CD4-positive, alpha-beta memory T cell (primary cell): ENCODE measurements around the gene RIPOR3. TPM values are rescaled to one million over a fixed set of nuclear protein-coding genes. Genes with fewer than 3 reads are reported as not detected.

Experiments used
- CTCF ChIA-PET: fragments of 350-600 bp; sonication (Branson Sonifier 250); formaldehyde crosslinking; loops from one replicate; lab custom pipeline; 2021; ENCODE audit warnings: inconsistent platforms; ENCODE audit not compliant: partially characterized antibody; lab: Charles Lee
- POLR2A ChIA-PET: fragments of 350-600 bp; sonication (Branson Sonifier 250); formaldehyde crosslinking; loops from one replicate; lab custom pipeline; 2021; ENCODE audit not compliant: partially characterized antibody; lab: Charles Lee
- DNase-seq, 5 donors: peaks; one replicate each; pipeline versions ENCODE4 v3.0.0 to v3.0.0-alpha.2; 2020 to 2022; ENCODE audit warnings: mixed read lengths in 1 of 5
- H3K27ac ChIP-seq: one replicate; pipeline ENCODE4 v1.7.0; 2013; ENCODE audit warnings: low read depth, low read length
- H3K27me3 ChIP-seq: 2 replicates; pipeline ENCODE4 v1.7.0; 2013; ENCODE audit warnings: mild to moderate bottlenecking, low read length, moderate library complexity; ENCODE audit not compliant: insufficient read depth
- H3K36me3 ChIP-seq: 2 replicates; pipeline ENCODE4 v1.7.0; 2013; ENCODE audit warnings: mild to moderate bottlenecking, low read length, moderate library complexity; ENCODE audit not compliant: insufficient read depth
- H3K4me1 ChIP-seq: 2 replicates; pipeline ENCODE4 v1.7.0; 2013; ENCODE audit warnings: mild to moderate bottlenecking, low read length, moderate library complexity; ENCODE audit not compliant: insufficient read depth
- H3K4me3 ChIP-seq, 2 donors: one replicate each; pipeline ENCODE4 v1.7.0; 2013; ENCODE audit warnings: low read length in 2 of 2, mild to moderate bottlenecking in 1 of 2
- H3K9me3 ChIP-seq, 2 donors: one replicate each; pipeline ENCODE4 v1.7.0; 2013; ENCODE audit warnings: low read length in 2 of 2, control low read depth in 1 of 2; ENCODE audit not compliant: control insufficient read depth in 1 of 2
- H3K27ac Mint-ChIP-seq, 7 donors: one replicate each; pipeline ENCODE4 v1.8.0; 2020 to 2021; ENCODE audit warnings: mixed read lengths in 7 of 7, mild to moderate bottlenecking in 6 of 7, inconsistent platforms in 3 of 7, moderate library complexity in 3 of 7
- H3K27me3 Mint-ChIP-seq, 2 donors: one replicate each; pipeline ENCODE4 v1.8.0; 2020 to 2021; ENCODE audit warnings: mixed read lengths in 2 of 2
- H3K36me3 Mint-ChIP-seq, 2 donors: one replicate each; pipeline ENCODE4 v1.8.0; 2020 to 2021; ENCODE audit warnings: mixed read lengths in 2 of 2, inconsistent platforms in 1 of 2, mild to moderate bottlenecking in 1 of 2
- H3K4me1 Mint-ChIP-seq, 4 donors: one replicate each; pipeline ENCODE4 v1.8.0; 2020 to 2021; ENCODE audit warnings: mixed read lengths in 4 of 4, mild to moderate bottlenecking in 1 of 4
- H3K4me3 Mint-ChIP-seq, 8 donors: one replicate each; pipeline ENCODE4 v1.8.0; 2020 to 2021; ENCODE audit warnings: mixed read lengths in 8 of 8, mild to moderate bottlenecking in 7 of 8, moderate library complexity in 6 of 8, inconsistent platforms in 3 of 8
- H3K9me3 Mint-ChIP-seq, 8 donors: one replicate each; pipeline ENCODE4 v1.8.0; 2020 to 2021; ENCODE audit warnings: mixed read lengths in 8 of 8, mild to moderate bottlenecking in 5 of 8, inconsistent platforms in 3 of 8, moderate library complexity in 1 of 8
- intact Hi-C: fragments of 100-400 bp; cut with micrococcal nuclease; formaldehyde crosslinking; loops from one replicate; pipeline ENCODE4 v1.15.1; 2023
- polyA plus RNA-seq, 2 donors: library from polyadenylated mRNA; unstranded; fragments of 300-500 nt; fragmentation: Illumina TruSeq; gene quantifications; one replicate each; pipeline ENCODE4 v1.2.3, GENCODE V29; 2021
- total RNA-seq, 2 experiments: library from RNA; stranded (reverse); gene quantifications; one replicate each; pipeline ENCODE4 v1.2.3, GENCODE V29; 2021

The RIPOR3 gene
- total and polyA plus RNA-seq, 4 experiments from 2014 or later: 0.49 to 1.3 TPM; not detected in 2

DNA sequence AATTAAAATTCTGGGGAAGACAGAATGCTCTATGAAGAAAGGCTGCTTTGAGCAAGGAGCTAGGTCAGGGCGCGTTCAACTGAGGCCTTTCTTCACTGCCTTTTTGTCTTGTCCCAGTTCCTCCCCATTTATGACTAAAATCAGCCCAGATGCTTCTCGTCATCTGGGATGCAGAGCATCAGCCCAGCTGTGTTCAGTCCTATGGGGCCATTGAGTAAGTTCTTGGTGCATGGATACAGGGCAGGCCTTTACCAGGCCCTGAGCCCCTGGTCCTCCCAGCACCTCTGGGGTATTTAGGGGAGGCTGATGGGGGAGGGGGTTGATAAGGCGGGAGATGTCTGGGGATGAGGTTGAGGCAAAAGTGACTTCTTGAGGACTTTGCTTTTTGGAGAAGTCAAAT lies 125.5 kb downstream of the RIPOR3 start:
- peaks cover 48 to 87% (median 67%) of the 10 kb centered on the region in 4 donors for H3K4me1 Mint-ChIP-seq
- Histone ChIP-seq H3K27ac (no peak overlapping the region), H3K9me3 (no peaks in the 10 kb centered on the region), H3K27me3 (no peaks in the 10 kb centered on the region), H3K4me3 (no peak overlapping the region), H3K4me1 (peaks cover 43% of the 10 kb centered on the region), H3K36me3 (peaks cover 66% of the 10 kb centered on the region)
- H3K27me3 Mint-ChIP-seq: no peaks in the 10 kb centered on the region
- intact Hi-C loops: no loop called here
- H3K4me3 Mint-ChIP-seq: no peak overlapping the region
- H3K9me3 Mint-ChIP-seq: peaks cover 0 to 2% (median 0%) of the 10 kb centered on the region in 8 donors
- ChIA-PET CTCF (interaction anchor here (1.1 to 2.8 kb wide), 2 partner anchors 10 to 19 kb away, joined by 3 to 10 read pairs; no protein-coding TSS in a partner anchor), POLR2A (interaction anchor here (1.1 kb wide), 1 partner anchor 55 kb away, joined by 3 read pairs; the partner anchor contains the start of gene PTPN1)
- H3K27ac Mint-ChIP-seq: peak overlapping the region in 4 of 7 donors; percentile 53 to 72 (median 61)
- peaks cover 50 to 84% of the 10 kb centered on the region in 2 donors for H3K36me3 Mint-ChIP-seq
- no peak for DNase-seq

DNA sequence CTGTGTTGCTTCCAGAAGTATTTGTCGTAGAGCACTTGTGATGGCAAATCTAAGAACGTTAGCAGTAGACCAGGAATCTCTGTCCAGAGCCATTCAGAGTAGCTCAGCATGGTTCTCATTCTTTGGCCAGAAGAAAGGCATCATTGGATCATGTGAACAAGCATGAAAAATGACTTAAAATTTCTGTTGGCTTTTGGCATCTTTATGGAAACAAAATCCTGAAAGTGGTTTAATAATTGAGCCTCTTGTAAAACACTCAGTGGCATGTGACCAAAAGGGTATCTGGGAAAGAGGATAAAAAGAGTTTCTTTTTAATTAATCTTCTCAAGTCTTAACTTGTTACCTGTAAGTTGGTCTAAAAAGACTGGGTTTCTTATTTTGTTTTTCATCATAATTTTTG lies 126.0 kb downstream of the RIPOR3 start:
- Mint-ChIP-seq H3K27me3 (no peaks in the 10 kb centered on the region), H3K4me1 (peaks cover 46 to 87% (median 66%) of the 10 kb centered on the region in 4 donors), H3K9me3 (peaks cover 0 to 2% (median 0%) of the 10 kb centered on the region in 8 donors), H3K27ac (peak overlapping the region in 5 of 7 donors; percentile 12 to 72 (median 58)), H3K4me3 (no peak overlapping the region), H3K36me3 (peaks cover 50 to 81% of the 10 kb centered on the region in 2 donors)
- Histone ChIP-seq H3K4me3 (no peak overlapping the region), H3K27me3 (no peaks in the 10 kb centered on the region), H3K27ac (no peak overlapping the region), H3K9me3 (no peaks in the 10 kb centered on the region), H3K4me1 (peaks cover 41% of the 10 kb centered on the region), H3K36me3 (peaks cover 66% of the 10 kb centered on the region)
- intact Hi-C loops: no loop called here
- POLR2A ChIA-PET: interaction anchor here (1.1 kb wide), 1 partner anchor 55 kb away, joined by 3 read pairs; the partner anchor contains the start of gene PTPN1
- CTCF ChIA-PET: interaction anchor here (1.0 to 2.0 kb wide), 4 partner anchors 11 to 23 kb away, joined by 3 to 6 read pairs (median 3); no protein-coding TSS in a partner anchor
- DNase-seq: no peak

DNA sequence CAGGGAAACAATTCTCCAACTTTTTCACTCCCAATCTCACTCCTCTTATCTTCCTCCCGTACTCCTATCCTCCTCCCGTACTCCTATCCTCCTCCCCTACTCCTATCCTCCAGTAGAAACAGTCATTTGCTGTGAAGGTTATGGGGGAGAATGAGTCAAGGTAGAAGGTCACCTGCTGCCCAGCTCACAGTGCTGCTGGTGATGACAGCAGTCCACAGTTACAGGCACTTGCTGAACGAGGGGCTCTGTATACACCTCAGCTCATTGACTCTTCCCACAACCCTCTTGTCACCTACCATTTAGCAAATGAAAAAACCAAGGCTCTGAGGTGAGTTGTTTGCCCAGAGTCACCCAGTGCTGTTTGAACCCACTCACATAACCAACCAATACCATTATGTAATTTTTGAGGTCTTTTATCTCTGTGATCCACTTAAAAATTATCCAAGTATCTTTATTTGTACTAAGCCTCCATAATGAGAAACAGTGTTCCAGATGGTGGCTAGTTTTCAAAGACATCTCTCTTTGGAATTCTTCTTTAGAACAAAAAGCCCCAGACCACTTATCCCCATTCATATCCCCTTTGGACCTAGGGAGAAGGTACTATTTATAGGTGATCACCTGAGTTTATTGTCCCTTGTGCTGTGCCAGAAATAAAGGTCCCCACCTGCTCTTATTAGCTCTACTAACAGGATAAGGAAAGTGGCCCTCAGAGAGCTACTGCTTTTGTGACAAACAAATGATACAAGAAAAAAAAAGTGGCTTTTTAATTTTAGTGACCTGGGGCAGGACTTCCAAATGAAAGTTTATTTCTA lies 128.0 kb downstream of the RIPOR3 start:
- Histone ChIP-seq H3K4me1 (peaks cover 44% of the 10 kb centered on the region), H3K27me3 (no peaks in the 10 kb centered on the region), H3K4me3 (no peak overlapping the region), H3K36me3 (peaks cover 59% of the 10 kb centered on the region), H3K27ac (no peak overlapping the region), H3K9me3 (no peaks in the 10 kb centered on the region)
- no peak for DNase-seq
- Mint-ChIP-seq H3K27me3 (no peaks in the 10 kb centered on the region), H3K4me3 (no peak overlapping the region), H3K9me3 (no peaks in the 10 kb centered on the region), H3K36me3 (peaks cover 45 to 67% of the 10 kb centered on the region in 2 donors), H3K27ac (peak overlapping the region in 5 of 7 donors; percentile 14 to 77 (median 51)), H3K4me1 (peaks cover 41 to 86% (median 64%) of the 10 kb centered on the region in 4 donors)
- intact Hi-C loops: no loop called here
- CTCF ChIA-PET: interaction anchor here (1.1 to 3.4 kb wide), 4 partner anchors 13 to 58 kb away, joined by 3 to 13 read pairs (median 5); no protein-coding TSS in a partner anchor
- POLR2A ChIA-PET: interaction anchor here (0.5 to 1.6 kb wide), 3 partner anchors 40 to 372 kb away, joined by 3 to 7 read pairs (median 4); partner anchors contain the start of gene PTPN1

DNA sequence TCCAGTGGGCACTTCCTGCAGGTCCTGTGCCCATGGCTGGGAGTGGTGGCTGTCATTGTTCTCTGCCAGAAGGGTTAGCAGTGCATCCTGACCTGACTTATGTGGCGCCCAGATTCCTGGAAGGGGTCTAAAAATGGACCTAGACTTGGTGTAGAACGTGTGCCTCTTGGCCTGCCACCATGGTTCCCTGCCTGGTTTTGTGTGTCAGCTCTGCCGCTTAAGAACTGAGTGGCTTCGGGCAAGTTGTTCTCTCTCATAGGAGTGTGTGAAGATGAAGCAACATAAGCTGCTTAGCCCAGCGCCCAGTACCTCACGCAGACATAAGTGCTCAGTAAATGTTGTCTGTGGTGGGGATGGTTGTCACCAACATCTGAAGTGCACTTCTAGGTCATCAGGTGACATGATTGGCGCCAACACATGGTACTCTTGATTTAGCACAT lies 129.1 kb downstream of the RIPOR3 start:
- ChIA-PET CTCF (interaction anchor here (1.0 to 3.4 kb wide), 5 partner anchors 13 to 57 kb away, joined by 3 to 13 read pairs (median 4); no protein-coding TSS in a partner anchor), POLR2A (interaction anchor here (1.3 to 1.6 kb wide), 4 partner anchors 17 to 79 kb away, joined by 3 to 7 read pairs (median 5); partner anchors contain the start of gene PTPN1)
- H3K4me3 ChIP-seq: no peak overlapping the region
- H3K4me3 Mint-ChIP-seq: peak overlapping the region in 2 of 8 donors; percentile 17 to 20
- intact Hi-C loops: no loop called here
- no peak for DNase-seq
- H3K27ac Mint-ChIP-seq: peak overlapping the region in 6 of 7 donors; percentile 1 to 83 (median 58)
- peaks cover 39 to 82% (median 62%) of the 10 kb centered on the region in 4 donors for H3K4me1 Mint-ChIP-seq
- no peaks in the 10 kb centered on the region for H3K9me3 Mint-ChIP-seq
- H3K27ac ChIP-seq: no peak overlapping the region
- peaks cover 50% of the 10 kb centered on the region for H3K4me1 ChIP-seq
- no peaks in the 10 kb centered on the region for H3K27me3 ChIP-seq
- H3K36me3 ChIP-seq: peaks cover 48% of the 10 kb centered on the region
- H3K27me3 Mint-ChIP-seq: no peaks in the 10 kb centered on the region
- H3K9me3 ChIP-seq: no peaks in the 10 kb centered on the region
- peaks cover 38 to 60% of the 10 kb centered on the region in 2 donors for H3K36me3 Mint-ChIP-seq

DNA sequence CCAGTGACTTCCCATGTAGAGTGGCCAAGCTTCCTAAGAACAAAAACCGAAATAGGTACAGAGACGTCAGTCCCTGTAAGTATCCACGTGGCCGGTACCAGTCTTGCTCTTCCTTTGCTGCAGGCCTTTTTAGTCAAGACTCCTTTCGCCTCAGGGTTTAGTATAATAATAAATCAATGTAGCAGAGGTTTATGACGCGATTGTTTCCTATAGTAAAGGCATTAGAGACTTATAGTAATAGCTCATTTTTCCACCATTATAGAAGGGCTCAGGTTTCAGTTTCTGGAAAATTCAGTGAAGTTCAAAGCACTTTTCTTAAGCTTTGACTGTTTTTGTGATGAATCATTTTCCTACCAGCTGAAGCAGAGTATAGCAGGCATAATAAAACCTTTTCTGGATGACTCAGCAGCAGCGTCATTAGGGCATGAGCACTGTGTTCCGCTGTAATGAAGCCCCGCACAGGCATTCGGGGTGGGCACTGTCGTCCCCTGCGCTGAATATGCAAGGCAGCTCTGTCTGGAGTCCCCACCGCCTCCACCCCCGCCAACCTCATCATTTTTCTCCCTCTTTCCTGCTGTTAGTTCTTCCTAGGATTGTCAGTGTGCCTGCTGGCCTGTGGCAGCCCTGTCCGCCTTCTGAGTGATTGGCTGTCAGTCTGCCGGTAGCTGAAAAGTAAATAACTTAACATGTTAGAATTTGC lies 129.8 kb downstream of the RIPOR3 start:
- H3K4me3 Mint-ChIP-seq: peak overlapping the region in 4 of 8 donors; percentile 14 to 75 (median 52)

DNA sequence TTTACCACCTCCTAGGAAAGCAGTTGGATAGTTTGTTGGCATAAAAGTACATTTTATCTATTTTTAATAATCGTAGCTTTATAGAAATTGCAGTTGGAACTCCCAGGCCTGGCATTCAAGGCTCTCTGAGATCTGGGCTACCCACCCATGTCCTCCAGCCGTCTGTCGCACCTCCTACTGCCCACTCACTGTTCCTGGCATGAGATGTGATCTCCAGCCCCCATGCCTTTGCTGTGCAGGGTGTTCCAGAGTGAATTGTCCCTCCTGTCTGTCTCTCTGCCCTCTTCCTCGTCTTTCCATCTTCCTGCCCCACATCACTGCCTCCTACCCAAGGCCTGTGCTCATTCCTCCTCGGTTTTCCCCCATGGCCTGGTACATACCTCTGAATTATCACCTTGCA lies 130.5 kb downstream of the RIPOR3 start:
- no peaks in the 10 kb centered on the region for H3K27me3 ChIP-seq
- Mint-ChIP-seq H3K36me3 (peaks cover 30 to 51% of the 10 kb centered on the region in 2 donors), H3K27ac (peak overlapping the region; percentile 54 to 85 (median 77)), H3K27me3 (no peaks in the 10 kb centered on the region), H3K4me1 (peaks cover 40 to 76% (median 59%) of the 10 kb centered on the region in 4 donors), H3K9me3 (no peaks in the 10 kb centered on the region), H3K4me3 (peak overlapping the region in 6 of 8 donors; percentile 7 to 75 (median 39))
- ChIA-PET POLR2A (interaction anchor here (0.9 to 1.6 kb wide), 5 partner anchors 10 to 77 kb away, joined by 3 to 5 read pairs (median 3); partner anchors contain the start of gene PTPN1), CTCF (interaction anchor here (1.1 to 3.4 kb wide), 3 partner anchors 15 to 83 kb away, joined by 6 to 13 read pairs (median 12); no protein-coding TSS in a partner anchor)
- DNase-seq: no peak
- no peaks in the 10 kb centered on the region for H3K9me3 ChIP-seq
- H3K4me1 ChIP-seq: peaks cover 54% of the 10 kb centered on the region
- peaks cover 37% of the 10 kb centered on the region for H3K36me3 ChIP-seq
- no peak overlapping the region for H3K4me3 ChIP-seq
- intact Hi-C loops: loop anchor here (2.0 kb wide), 1 partner anchor 14 kb away; no protein-coding TSS in a partner anchor
- H3K27ac ChIP-seq: no peak overlapping the region

More for the DNA sequence above, 129.8 kb downstream of the RIPOR3 start:
- CTCF ChIA-PET: interaction anchor here (0.8 to 3.4 kb wide), 7 partner anchors 12 to 83 kb away, joined by 3 to 13 read pairs (median 4); no protein-coding TSS in a partner anchor
- POLR2A ChIA-PET: interaction anchor here (0.9 to 1.6 kb wide), 7 partner anchors 10 to 78 kb away, joined by 3 to 7 read pairs (median 3); partner anchors contain the start of gene PTPN1
- Mint-ChIP-seq H3K27ac (peak overlapping the region; percentile 54 to 85 (median 77)), H3K27me3 (no peaks in the 10 kb centered on the region), H3K36me3 (peaks cover 34 to 54% of the 10 kb centered on the region in 2 donors), H3K9me3 (no peaks in the 10 kb centered on the region), H3K4me1 (peaks cover 38 to 77% (median 60%) of the 10 kb centered on the region in 4 donors)
- no peak overlapping the region for H3K27ac ChIP-seq
- intact Hi-C loops: loop anchor here (2.0 kb wide), 1 partner anchor 15 kb away; no protein-coding TSS in a partner anchor
- H3K4me3 ChIP-seq: no peak overlapping the region
- H3K27me3 ChIP-seq: no peaks in the 10 kb centered on the region
- peaks cover 44% of the 10 kb centered on the region for H3K36me3 ChIP-seq
- DNase-seq: no peak
- H3K9me3 ChIP-seq: no peaks in the 10 kb centered on the region
- H3K4me1 ChIP-seq: peaks cover 50% of the 10 kb centered on the region
